HG03432 (cell line): ENCODE measurements around the gene ZNF740.
"Not testable (repeated sequence)": the region's sequence is repeated elsewhere in the genome, so short reads cannot be mapped to it uniquely, and the experiment has no call there.

Source experiments
- ATAC-seq: cut with Tn5 transposase; IDR thresholded peaks from one replicate; pipeline ENCODE4 v1.9.1; 2021; ENCODE audit warnings: mild to moderate bottlenecking, moderate library complexity; ENCODE audit not compliant: unreplicated experiment

The ZNF740 gene

DNA sequence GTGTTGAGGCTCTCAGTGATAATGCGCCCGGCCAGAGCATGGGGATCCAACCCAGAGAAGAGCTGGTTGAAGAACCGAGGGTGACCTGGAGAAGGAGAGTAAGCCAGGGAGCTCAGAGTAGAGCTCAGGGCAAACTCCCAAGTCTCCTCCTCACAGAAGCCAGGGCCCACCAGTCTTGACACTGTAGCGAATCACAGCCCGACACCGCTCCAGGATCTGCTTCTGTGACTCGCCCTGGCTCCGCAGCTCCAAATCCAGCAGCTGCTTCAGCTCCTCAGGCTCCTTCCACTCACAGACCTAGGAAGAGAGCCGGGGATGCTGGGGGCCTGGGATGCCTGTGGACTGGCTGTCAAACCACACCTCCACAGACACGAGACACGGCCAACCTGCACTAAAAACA lies 8.2 kb upstream of the ZNF740 start:
- ATAC-seq: no peak

DNA sequence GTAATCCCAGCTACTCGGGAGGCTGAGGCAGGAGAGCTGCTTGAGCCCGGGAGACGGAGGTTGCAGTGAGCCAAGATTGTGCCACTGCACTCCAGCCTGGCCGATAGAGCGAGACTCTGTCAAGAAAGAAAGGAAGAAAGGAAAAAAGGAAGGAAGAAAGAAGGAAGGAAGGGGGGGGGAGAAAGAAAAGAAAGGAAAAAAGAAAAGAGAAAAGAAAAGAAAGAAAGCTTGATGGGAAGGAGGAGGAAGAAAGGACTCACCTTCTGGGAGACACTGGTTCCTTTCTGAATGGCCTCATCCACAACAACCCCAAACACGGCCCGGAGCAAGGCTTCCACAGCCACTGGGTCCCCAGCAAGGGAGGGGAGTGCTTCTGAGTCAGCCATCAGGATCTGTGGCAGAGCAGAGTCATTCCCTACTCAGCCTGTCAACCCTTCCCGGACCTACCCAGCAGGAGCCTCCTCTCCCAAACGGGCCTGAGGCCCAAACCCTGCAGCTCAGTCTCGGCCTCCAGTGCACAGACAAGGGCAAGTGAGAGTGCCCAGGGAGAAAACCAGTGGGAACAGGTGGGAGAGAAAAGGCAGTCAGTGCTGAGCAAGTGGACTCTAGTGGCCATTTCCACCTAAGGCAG lies 7.3 kb upstream of the ZNF740 start:
- no peak for ATAC-seq

DNA sequence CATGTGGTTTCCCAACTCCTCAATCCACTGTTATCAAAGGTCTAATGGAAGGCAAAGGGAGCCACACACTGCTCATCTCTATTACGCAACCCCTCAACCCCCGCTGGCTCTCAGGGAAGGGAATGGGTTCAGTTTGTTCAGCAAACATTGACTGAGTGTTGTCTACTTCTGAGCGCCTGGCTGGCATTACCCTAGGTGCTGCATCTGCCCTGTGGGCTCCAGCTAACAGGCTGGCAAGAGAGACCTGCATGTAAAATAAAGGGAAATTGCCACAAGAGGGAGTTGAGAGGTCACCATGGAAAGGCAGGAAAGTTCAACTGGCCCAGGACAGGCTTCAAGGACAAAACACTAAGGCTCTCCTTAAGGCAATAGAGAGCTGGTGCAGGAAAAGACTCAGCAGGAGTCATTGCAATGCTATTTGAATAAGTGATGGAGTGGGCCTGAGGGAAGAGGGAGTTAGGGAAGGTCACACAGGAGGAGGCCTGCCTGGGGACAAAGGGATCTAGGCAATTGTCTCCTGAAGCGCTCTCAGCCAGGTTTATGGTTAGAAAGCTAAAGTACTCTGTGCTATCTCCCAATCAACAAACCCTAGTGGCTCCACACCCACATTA lies 5.5 kb upstream of the ZNF740 start:
- ATAC-seq: no peak

DNA sequence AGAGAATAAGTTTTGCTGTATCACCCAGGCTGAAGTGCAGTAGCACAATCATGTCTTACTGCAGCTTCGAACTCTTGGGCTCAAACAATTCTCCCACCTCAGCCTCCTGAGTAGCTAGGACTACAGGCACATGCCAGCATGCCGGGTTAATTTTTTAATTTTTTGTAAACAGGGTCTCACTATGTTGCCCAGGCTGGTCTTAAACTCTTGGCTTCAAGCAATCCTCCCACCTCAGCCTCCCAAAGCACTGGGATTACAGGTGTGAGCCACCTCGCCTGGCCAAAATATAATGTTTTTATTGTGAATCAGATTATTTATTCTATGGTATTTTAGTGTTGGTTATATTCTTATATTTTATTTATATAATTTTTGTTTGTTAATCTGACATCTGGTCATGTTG lies 3.8 kb upstream of the ZNF740 start:
- ATAC-seq: no peak

DNA sequence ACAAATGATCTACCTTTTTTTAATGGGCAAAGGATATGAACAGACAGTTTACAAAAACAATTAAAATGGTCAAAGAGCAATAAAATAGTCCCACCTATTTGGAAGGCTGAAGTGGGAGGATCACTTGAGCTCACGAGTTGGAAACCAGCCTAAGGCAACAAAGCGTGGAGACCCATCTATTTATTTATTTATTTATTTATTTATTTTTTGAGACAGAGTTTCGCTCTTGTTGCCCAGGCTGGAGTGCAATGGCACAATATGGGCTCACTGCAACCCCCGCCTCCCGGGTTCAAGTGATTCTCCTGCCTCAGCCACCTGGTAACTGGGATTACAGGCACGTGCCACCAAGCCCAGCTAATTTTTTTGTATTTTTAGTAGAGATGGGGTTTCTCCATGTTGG lies 3.1 kb upstream of the ZNF740 start:
- not testable (repeated sequence) for ATAC-seq

DNA sequence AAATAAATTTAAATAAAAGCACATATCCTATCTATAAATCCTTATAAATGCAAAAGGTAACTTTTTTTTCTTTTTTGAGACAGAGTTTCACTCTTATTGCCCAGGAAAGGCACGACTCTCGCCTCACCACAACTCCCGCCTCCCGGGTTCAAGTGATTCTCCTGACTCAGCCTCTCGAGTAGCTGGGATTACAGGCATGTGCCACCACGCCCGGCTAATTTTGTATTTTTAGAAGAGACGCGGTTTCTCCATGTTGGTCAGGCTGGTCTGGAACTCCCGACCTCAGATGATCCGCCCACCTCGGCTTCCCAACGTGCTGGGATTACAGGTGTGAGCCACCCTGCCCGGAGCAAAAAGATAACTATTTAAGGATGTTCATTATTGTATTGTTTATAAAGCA lies 1.7 kb upstream of the ZNF740 start:
- not testable (repeated sequence) for ATAC-seq

DNA sequence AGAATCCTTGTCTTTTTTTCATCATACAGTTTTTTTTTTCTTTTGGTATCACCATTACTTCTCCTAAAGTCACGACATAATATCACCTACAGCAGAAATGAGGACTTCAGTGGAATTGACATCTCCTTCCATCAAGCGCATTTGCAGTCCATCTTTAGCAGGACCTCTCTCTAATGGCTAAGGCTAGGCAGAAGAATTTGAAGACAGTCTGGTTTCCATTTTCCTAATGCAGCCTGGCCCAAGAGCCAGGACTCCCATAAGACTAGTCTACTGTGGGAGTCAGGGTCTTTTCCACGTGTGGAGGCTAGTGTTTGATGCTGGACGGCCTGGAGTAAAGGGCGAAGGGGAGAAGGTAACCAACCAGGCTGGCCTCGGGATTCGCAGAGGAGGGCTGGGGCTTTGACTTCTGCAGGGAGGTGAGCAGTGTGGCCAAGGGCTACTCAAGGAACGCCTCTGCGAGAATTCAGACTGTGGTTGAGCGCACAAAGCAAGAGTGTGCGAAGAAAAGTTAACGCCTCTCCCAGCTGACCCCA lies 769 bp upstream of the ZNF740 start:
- peak; percentile 6 for ATAC-seq

DNA sequence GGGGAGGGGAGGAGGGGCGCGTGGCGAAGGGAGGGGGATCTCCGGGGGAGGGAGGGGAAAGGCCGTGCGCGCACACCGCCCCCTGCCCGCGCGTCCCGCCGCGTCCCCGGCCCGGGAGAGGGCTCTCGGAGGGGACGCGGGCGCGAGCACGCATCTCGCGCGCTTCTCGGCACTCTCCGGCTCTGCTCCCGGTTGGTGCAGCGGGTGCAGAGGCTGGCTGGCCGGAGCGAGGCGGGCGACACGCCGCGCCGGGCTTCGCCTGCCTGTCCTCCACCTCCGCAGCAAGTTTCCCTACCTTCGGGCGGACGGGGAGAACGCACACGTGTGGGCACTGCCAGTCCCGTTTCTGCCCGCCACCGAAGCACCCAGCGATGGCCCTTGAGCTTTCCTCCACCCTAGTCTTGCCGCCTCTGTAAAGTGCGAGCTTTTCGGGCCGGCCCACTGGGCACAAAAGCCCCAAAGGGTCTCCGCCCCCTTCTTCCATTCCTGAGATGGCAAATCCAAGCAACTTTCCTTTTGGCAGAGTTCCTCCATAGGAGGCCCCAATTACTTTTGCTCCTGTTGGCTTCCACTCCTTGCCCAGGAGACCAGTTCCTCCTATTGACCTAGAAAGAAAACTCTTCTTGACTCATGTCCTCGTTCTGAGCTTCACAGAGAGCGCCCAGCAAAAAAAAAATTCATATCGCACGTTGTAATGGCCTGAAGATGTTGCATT lies 566 bp downstream of the ZNF740 start:
- peak; percentile 62 for ATAC-seq

DNA sequence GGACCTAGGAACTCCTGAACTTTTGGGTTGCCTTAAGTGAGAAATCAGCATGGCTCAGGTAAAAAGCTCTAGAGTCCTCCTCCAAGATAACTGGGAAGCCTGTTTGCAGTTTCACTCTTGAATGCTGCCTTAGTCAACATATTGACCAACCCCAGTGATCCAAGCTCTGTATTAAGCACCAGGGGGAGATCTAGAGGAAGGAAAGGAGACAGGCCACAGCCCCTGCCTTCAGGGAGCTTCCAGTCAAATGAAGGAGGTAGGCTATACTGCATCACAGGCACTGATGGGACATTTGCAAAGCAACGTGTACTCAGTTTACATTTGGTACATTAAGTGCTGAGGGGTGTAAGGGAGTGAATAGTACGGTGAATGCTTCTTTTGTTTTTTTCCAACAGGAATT lies 1.4 kb downstream of the ZNF740 start:
- no peak for ATAC-seq

DNA sequence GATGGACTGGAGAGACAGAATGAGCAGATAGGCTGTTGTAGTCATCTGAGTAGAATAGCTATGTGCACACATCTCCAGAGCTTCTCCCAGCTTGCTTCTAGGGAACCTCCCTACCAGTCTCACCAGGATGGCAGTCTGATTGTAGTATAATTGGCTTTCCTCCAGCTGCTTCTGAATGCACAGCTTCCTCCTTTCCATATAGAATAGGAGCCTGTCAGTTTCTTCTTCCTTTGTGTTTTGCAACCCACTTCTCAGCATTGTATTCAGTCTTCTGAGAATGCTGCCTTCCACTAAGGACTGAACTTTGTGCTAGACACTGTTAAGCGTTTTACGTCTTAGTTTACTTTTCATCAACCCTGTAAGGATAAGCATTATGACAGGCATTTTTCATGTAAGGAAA lies 2.4 kb downstream of the ZNF740 start:
- ATAC-seq: no peak

DNA sequence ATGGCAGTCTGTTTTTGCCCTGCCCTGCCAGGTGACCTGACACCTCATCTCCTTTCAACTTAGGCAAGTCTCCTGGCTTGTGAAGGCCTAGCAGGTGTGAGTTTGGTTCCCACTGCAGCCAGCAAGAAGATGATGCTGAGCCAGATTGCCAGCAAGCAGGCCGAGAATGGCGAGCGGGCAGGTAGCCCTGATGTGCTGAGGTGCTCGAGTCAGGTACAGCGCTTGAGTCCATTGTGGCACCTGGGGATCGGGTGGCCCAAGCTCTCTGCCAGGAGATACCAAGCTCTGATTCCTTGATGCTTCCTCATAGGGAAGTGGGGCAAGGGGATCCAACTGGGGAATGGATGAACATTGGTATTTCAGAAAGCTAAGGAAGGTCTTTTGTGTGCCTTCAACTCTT lies 4.3 kb downstream of the ZNF740 start:
- ATAC-seq: no peak

DNA sequence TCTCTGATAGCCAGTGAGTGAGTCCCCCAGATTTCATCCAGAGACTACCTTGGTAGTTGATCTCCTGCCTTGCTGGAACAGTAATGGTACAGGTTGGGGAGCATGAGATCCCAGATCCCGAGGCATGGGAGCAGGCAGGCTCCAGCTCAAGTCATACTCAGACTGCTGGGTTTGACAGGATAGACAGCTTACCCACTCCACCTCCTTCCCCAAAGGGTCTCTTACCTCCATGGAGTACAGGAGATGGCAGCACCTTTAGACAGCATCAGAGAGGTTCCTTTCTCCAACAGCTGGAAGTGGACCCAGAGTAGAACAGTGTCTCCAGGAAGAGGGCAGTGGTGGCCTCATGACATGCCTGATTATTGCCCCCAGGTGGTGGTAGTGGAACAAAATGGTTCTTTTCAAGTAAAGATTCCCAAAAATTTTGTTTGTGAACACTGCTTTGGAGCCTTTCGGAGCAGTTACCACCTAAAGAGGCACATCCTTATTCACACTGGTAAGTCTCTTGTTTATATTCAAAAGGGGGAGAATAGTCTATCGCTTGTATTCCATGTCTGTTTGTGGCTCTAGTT lies 5.1 kb downstream of the ZNF740 start:
- ATAC-seq: no peak

DNA sequence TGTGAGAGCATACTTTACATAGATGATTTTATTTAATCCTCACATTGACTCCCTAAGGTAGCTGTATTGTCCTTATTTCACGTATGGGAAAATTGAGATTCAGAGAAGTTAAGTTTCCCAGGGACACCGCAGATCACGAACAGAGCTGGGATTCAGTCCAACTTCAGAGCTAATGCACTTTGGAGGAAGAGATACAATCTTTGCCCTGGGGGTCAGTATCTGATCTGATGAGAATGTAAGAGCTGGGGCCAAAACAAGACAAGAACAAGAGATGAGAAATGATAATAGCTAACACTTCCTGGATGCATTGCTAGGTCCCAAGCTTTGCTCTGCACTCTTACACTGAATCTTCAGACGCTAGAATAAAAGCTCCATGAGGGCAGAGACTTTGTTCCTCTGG lies 6.2 kb downstream of the ZNF740 start:
- ATAC-seq: no peak

DNA sequence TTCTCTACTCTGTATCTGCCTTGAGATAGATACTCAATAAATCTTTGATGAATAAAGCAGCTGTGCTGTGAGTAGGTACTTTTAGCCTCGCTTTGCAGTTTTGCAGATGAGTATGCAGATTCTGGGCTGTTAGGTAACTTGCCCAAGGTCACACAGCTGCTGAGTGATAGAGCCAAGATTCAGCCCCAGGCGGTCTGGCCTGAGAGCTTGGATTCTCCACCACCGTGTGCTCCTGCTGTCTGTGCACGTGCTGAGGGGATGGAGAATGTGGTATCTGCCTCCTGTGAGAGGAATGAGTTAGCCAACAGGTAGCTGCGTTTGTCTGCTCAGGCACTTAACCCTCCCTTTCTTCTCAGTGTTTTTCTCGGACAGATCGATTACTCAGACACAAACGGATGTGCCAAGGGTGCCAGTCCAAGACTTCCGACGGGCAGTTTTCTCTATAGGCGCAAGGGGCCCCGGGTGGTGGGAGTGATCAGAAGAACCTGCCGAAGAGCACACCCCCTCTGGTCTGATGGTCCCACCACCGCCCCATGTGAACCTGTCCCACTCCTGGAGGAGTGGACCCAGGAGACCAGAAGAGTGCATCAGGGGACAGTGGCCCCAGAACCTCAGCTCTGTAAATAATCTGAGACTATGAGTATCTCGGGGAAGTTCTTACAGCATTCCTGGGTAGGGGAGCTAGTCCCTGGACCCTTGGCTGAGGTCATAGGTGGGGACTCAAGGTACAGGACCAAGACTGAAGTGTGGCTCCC lies 6.8 kb downstream of the ZNF740 start:
- no peak for ATAC-seq

DNA sequence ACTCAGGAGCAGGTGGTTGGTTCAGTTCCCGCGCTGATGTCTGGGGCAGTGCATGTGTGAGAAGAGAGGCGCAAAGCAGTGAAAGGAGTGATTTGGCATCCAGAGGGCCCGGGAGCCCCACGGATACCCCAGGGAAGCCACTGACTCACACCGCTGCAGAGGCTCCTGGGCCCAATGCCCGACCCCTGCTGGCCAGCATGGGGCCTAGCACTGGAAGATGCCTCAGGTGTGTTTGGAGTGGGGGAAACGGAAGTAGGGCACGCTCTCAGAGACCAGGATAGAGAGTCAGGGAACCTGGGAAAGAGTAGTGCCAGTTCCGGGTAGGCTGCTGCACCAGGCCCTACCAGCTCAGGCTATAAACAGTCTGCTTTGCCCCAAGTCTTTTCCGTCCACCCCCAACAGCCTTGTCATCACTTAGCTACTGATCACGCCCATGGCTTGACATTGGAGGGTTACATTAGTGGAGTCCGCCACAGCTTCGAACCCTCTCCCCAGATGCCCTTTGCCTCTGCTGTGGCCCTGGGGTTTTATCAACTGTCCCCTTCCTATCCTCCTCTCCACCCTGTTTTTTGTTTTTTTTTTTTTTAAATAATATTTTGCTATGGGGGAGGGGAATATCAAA lies 9.7 kb downstream of the ZNF740 start:
- ATAC-seq: no peak

DNA sequence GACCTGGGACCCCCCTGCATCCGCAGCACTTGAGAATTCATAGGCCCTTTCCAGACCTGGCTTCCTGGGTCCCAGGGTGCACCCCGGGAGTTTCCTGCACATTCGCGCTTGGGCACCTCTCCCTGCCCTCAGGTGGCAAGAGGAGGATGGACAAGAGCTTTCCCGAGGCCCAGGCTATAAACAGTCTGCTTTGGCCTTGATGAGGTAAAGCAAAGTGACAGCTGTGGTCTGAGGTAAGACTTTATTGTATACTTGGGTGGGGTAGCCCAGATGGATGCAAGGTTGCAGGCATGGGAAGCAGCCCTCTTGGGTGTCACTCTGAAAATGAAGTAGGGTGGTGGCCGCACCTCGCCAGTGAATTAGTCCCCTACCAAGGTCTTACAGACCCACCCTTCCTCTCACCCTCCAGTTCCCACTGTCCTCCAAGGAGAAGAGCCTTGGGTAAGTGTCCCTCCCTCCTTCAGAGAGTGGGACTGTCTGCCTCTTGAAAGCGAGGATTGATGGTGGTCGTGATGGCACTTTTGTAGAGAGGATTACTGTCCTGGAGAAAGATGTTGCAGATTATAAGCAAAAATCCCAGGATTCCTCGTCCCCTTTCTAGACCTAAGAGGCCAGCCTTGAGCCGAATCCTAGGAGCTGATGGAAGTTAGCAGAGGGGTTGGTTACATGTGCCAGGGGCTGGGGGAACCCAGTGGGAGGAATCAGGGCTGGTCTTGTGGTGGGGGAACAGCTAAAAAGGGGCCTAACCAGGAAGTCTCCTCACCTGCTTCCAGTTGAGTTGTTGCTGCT lies 10.8 kb downstream of the ZNF740 start:
- ATAC-seq: no peak

DNA sequence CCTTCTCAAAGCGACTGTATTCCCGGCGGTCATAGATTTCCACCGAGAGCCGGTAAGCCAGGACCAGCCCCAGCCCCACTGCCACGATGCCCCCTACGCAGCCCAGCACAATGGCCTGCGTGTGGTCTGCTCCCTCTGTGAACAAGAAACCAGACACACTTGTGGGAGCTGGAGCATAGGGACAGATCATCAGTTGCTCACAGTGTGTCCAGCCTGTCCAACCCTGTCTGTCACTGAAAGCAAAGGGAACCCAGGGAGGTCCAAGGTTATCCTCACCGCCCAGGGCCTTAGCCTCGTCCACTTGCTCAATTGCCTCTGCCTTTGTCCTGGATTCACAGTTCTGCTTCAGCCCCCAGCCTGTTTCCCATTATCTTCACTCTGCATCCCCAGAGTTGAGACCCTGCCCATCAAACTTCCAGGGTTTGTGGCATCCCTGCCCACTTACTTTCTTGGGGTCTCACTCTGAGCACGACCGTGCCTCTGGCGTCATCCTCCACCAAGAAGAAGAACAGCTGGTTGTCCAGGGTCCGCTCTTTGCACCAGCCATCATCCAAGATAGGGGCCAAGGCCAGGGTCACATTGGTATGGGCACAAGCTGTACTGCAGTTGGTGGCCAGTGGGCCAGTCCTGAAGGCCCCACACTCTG lies 11.5 kb downstream of the ZNF740 start:
- no peak for ATAC-seq

DNA sequence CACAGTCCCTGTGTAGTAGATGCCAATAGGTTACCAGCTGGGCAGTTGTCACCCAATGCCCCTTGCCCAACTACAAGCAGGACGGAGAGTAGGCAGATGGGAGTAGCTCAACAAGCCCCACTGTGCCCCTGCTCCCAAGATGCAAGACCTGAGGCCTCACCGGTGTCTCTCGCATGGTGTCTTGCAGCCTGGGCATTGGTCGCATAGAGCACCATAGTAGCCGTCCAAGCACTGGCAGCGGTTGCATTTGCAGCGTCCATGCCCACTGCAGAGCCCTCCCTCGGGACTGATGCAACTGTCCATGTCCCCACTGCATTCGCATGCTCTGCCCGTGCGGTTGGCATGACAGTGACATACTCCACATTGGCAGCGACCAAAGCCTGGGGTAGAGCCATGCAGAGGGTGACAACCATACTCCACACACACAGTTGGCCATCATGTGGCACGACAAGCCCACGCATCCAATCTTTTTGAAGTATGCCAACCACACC lies 12.1 kb downstream of the ZNF740 start:
- ATAC-seq: no peak

DNA sequence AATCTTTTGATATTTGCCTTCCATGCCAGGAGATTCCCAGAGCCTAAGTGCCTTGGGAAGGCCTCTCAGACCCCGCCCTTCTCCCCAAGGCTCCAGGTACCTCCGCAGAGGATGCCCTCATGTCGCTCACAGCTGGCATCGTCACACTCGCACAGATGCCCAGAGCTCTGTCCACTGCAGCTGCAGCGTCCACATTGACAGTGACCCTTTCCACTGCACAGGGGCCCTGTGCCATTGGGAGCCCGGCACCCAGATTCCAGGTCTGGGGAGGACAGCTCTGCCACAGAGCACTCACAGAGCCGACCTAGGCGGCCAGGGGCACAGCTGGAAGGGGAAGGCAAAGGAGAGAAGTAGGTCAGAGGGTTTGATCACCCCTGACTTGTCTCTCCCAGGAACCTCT lies 12.5 kb downstream of the ZNF740 start:
- no peak for ATAC-seq
